WTC11 (cell line): Measurements from ENCODE around the gene PCP2. TPM values are rescaled to one million over a fixed set of nuclear protein-coding genes. Genes with fewer than 3 reads are reported as not detected.

Experiments
- ATAC-seq: fragments of 200-7000 bp; cut with Tn5 transposase; 2 replicates; pipeline ENCODE4 v1.10.0; 2021; ENCODE audit warnings: mild to moderate bottlenecking, moderate library complexity
- CTCF ChIA-PET: fragments of 300-600 bp; sonication (Branson Sonifier 250); formaldehyde crosslinking; loops from one replicate; lab custom pipeline; 2021; ENCODE audit warnings: antibody characterized with exemption; lab: Charles Lee
- POLR2A ChIA-PET: fragments of 350-600 bp; sonication (Branson Sonifier 250); formaldehyde crosslinking; loops from one replicate; lab custom pipeline; 2021; ENCODE audit warnings: antibody characterized with exemption; lab: Charles Lee
- DNase-seq: peaks from one replicate; pipeline ENCODE4 v3.0.0; 2021; ENCODE audit warnings: low spot score
- H3K27ac Mint-ChIP-seq: 2 replicates; pipeline ENCODE4 v1.8.0; 2021; ENCODE audit warnings: mixed read lengths
- H3K27me3 Mint-ChIP-seq: 2 replicates; pipeline ENCODE4 v1.8.0; 2021; ENCODE audit warnings: low read depth, mild to moderate bottlenecking, moderate library complexity, mixed read lengths
- H3K36me3 Mint-ChIP-seq: 2 replicates; pipeline ENCODE4 v1.8.0; 2021; ENCODE audit warnings: mixed read lengths
- H3K4me1 Mint-ChIP-seq: 2 replicates; pipeline ENCODE4 v1.8.0; 2022; ENCODE audit warnings: mixed read lengths
- H3K4me3 Mint-ChIP-seq: 2 replicates; pipeline ENCODE4 v1.8.0; 2021; ENCODE audit warnings: mild to moderate bottlenecking, moderate library complexity, mixed read lengths
- H3K9me3 Mint-ChIP-seq: 2 replicates; pipeline ENCODE4 v1.8.0; 2021; ENCODE audit warnings: mixed read lengths
- AR ChIP-seq: fragments of 250-450 bp; sonication (Bioruptor Pico); IDR thresholded peaks from 2 replicates; pipeline ENCODE4 v1.9.0; 2021; ENCODE audit warnings: mild to moderate bottlenecking
- CREM ChIP-seq: sonication (generic); formaldehyde crosslinking; IDR thresholded peaks from 2 replicates; pipeline ENCODE4 v1.8.1; 2022; ENCODE audit warnings: mild to moderate bottlenecking, missing genetic modification reagents, moderate library complexity
- E2F4 ChIP-seq: sonication (generic); formaldehyde crosslinking; IDR thresholded peaks from 2 replicates; pipeline ENCODE4 v1.8.1; 2022; ENCODE audit warnings: low read depth, mild to moderate bottlenecking, moderate library complexity, missing genetic modification reagents, borderline replicate concordance
- E2F5 ChIP-seq: sonication (generic); formaldehyde crosslinking; IDR thresholded peaks from 2 replicates; pipeline ENCODE4 v1.8.1; 2022; ENCODE audit warnings: mild to moderate bottlenecking, moderate library complexity, missing genetic modification reagents
- FOXJ3 ChIP-seq: sonication (generic); formaldehyde crosslinking; IDR thresholded peaks from 2 replicates; pipeline ENCODE4 v1.9.0; 2021; ENCODE audit warnings: missing genetic modification reagents, mild to moderate bottlenecking, borderline replicate concordance
- FOXK1 ChIP-seq: sonication (generic); formaldehyde crosslinking; IDR thresholded peaks from 2 replicates; pipeline ENCODE4 v1.8.0; 2022; ENCODE audit warnings: mild to moderate bottlenecking, moderate library complexity, missing genetic modification reagents
- GABPB1 ChIP-seq: sonication (generic); formaldehyde crosslinking; IDR thresholded peaks from 2 replicates; pipeline ENCODE4 v1.8.1; 2023; ENCODE audit warnings: mild to moderate bottlenecking, missing genetic modification reagents
- HMGXB4 ChIP-seq: sonication (generic); formaldehyde crosslinking; IDR thresholded peaks from 2 replicates; pipeline ENCODE4 v1.8.1; 2023; ENCODE audit warnings: mild to moderate bottlenecking, moderate library complexity, missing genetic modification reagents
- JUN ChIP-seq: sonication (generic); formaldehyde crosslinking; IDR thresholded peaks from 2 replicates; pipeline ENCODE4 v1.8.0; 2023; ENCODE audit warnings: mild to moderate bottlenecking, missing genetic modification reagents
- NFYB ChIP-seq: sonication (generic); formaldehyde crosslinking; conservative IDR thresholded peaks from 2 replicates; pipeline ENCODE4 v1.8.0; 2022; ENCODE audit warnings: low read depth, missing genetic modification reagents
- NR3C1 ChIP-seq: sonication (generic); formaldehyde crosslinking; conservative IDR thresholded peaks from 2 replicates; pipeline ENCODE4 v1.8.1; 2023; ENCODE audit warnings: low read depth, mild to moderate bottlenecking, missing genetic modification reagents
- PRDM15 ChIP-seq: sonication (generic); formaldehyde crosslinking; IDR thresholded peaks from 2 replicates; pipeline ENCODE4 v1.8.0; 2022; ENCODE audit warnings: missing genetic modification reagents
- RELA ChIP-seq: sonication (generic); formaldehyde crosslinking; IDR thresholded peaks from 2 replicates; pipeline ENCODE4 v1.8.1; 2022; ENCODE audit warnings: missing genetic modification reagents, mild to moderate bottlenecking, borderline replicate concordance
- SP1 ChIP-seq: sonication (generic); formaldehyde crosslinking; conservative IDR thresholded peaks from 2 replicates; pipeline ENCODE4 v1.8.1; 2022; ENCODE audit warnings: missing genetic modification reagents
- ZBTB43 ChIP-seq: sonication (generic); formaldehyde crosslinking; IDR thresholded peaks from 2 replicates; pipeline ENCODE4 v1.8.1; 2023; ENCODE audit warnings: mild to moderate bottlenecking, missing genetic modification reagents
- ZNF138 ChIP-seq: sonication (generic); formaldehyde crosslinking; conservative IDR thresholded peaks from 2 replicates; pipeline ENCODE4 v1.8.1; 2022; ENCODE audit warnings: mild to moderate bottlenecking, moderate library complexity, missing genetic modification reagents
- ZNF232 ChIP-seq: sonication (generic); formaldehyde crosslinking; IDR thresholded peaks from 2 replicates; pipeline ENCODE4 v1.8.0; 2022; ENCODE audit warnings: mild to moderate bottlenecking, missing genetic modification reagents
- ZNF317 ChIP-seq: sonication (generic); formaldehyde crosslinking; IDR thresholded peaks from 2 replicates; pipeline ENCODE4 v1.8.1; 2023; ENCODE audit warnings: low read depth, mild to moderate bottlenecking, moderate library complexity, missing genetic modification reagents, borderline replicate concordance
- ZSCAN18 ChIP-seq: fragments of 250-450 bp; sonication (Bioruptor Pico); IDR thresholded peaks from 2 replicates; pipeline ENCODE4 v2.1.2; 2022; ENCODE audit warnings: mild to moderate bottlenecking, moderate library complexity
- total RNA-seq: library from RNA; stranded (reverse); gene quantifications from 3 replicates; pipeline ENCODE4 v1.2.3, GENCODE V29; 2021

The PCP2 gene
- total RNA-seq, 1 experiment from 2014 or later: 0.48 TPM

GRCh38 chr19:7669641-7670040, 36.1 kb upstream of the PCP2 start (continued):
- TF ChIP-seq AR: no peak
- TF ChIP-seq NFYB (CRISPR knock-in tag): no peak
- no peak for TF ChIP-seq HMGXB4 (CRISPR knock-in tag)
- no peak for TF ChIP-seq E2F4

- DNase-seq: no peak
- Mint-ChIP-seq H3K9me3 (peaks cover 1% of the 10 kb centered on the region), H3K27ac (no peak within 1 kb of the TSS), H3K27me3 (peaks cover 82% of the 10 kb centered on the region), H3K4me3 (peak within 1 kb of the TSS; percentile 86), H3K4me1 (peaks cover 9% of the 10 kb centered on the region), H3K36me3 (no peaks in the 10 kb centered on the region)
- ATAC-seq: no peak
- CTCF ChIA-PET: interaction anchor here (3.1 to 5.5 kb wide), 2 partner anchors 12 to 101 kb away, joined by 31 to 57 read pairs; partner anchors contain the start of gene TRAPPC5
- POLR2A ChIA-PET: interaction anchor here (0.5 kb wide), 1 partner anchor 116 kb away, joined by 3 read pairs; no protein-coding TSS in a partner anchor
- TF ChIP-seq JUN (CRISPR knock-in tag) (no peak), FOXJ3 (CRISPR knock-in tag) (no peak), E2F5 (CRISPR knock-in tag) (no peak), ZSCAN18 (CRISPR knock-in tag) (no peak), FOXK1 (CRISPR knock-in tag) (no peak)
Measured at GRCh38 chr19:7668842-7669241, 35.3 kb upstream of the PCP2 start, which contains the start of gene RETN. Gene RETN (plus strand): TSS chr19:7669049. CDS start chr19:7669327, 278 bp downstream.

- H3K4me3 Mint-ChIP-seq: no peak overlapping the region
- ChIA-PET POLR2A (no interaction called here), CTCF (interaction anchor here (1.8 to 2.4 kb wide), 2 partner anchors 16 to 24 kb away, joined by 4 to 8 read pairs; partner anchors contain the start of gene TRAPPC5)
- H3K27me3 Mint-ChIP-seq: peaks cover 49% of the 10 kb centered on the region
- DNase-seq (no peak), ATAC-seq (no peak)
- no peaks in the 10 kb centered on the region for H3K9me3 Mint-ChIP-seq
- H3K27ac Mint-ChIP-seq: no peak overlapping the region
- H3K4me1 Mint-ChIP-seq: peaks cover 5% of the 10 kb centered on the region
- H3K36me3 Mint-ChIP-seq: no peaks in the 10 kb centered on the region
- no peak for TF ChIP-seq NR3C1
- no peak for TF ChIP-seq RELA (CRISPR knock-in tag)
- no peak for TF ChIP-seq ZNF232 (CRISPR knock-in tag)
- no peak for TF ChIP-seq PRDM15 (CRISPR knock-in tag)
- no peak for TF ChIP-seq SP1 (CRISPR knock-in tag)
- TF ChIP-seq CREM: no peak
- TF ChIP-seq ZNF317: no peak
- TF ChIP-seq ZNF138 (CRISPR knock-in tag): no peak
- no peak for TF ChIP-seq GABPB1 (CRISPR knock-in tag)
- no peak for TF ChIP-seq ZBTB43 (CRISPR knock-in tag)
Measured at GRCh38 chr19:7665076-7665475, 31.6 kb upstream of the PCP2 start.
